ENCODE measurements around the gene PRDM10.

The PRDM10 gene

GRCh38 chr11:130042093-130042591, 39.5 kb upstream of the PRDM10 start:
- TF ChIP-seq, protein P1, sequence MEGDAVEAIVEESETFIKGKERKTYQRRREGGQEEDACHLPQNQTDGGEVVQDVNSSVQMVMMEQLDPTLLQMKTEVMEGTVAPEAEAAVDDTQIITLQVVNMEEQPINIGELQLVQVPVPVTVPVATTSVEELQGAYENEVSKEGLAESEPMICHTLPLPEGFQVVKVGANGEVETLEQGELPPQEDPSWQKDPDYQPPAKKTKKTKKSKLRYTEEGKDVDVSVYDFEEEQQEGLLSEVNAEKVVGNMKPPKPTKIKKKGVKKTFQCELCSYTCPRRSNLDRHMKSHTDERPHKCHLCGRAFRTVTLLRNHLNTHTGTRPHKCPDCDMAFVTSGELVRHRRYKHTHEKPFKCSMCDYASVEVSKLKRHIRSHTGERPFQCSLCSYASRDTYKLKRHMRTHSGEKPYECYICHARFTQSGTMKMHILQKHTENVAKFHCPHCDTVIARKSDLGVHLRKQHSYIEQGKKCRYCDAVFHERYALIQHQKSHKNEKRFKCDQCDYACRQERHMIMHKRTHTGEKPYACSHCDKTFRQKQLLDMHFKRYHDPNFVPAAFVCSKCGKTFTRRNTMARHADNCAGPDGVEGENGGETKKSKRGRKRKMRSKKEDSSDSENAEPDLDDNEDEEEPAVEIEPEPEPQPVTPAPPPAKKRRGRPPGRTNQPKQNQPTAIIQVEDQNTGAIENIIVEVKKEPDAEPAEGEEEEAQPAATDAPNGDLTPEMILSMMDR (IDR thresholded peaks at IDR 0.05; ENCODE audit: low read length, missing control alignments), result no peak
- H3K4me3 ChIP-seq (replicated peaks; ENCODE audit: low read depth, low read length), result no peak overlapping the region
- DNase-seq (ENCODE audit: low read depth), result peak; percentile 97

- no peak for DNase-seq (ENCODE audit: low read depth)
- TF ChIP-seq, protein P1 (IDR thresholded peaks at IDR 0.05; ENCODE audit: low read length, missing control alignments), result no peak
- H3K4me3 ChIP-seq (replicated peaks; ENCODE audit: low read depth, low read length), result no peak overlapping the region
Measured at GRCh38 chr11:130040281-130040940, 37.8 kb upstream of the PRDM10 start.

GRCh38 chr11:130037881-130038585, 35.4 kb upstream of the PRDM10 start:
- DNase-seq (ENCODE audit: low read depth), result peak; percentile 59
- TF ChIP-seq, protein P1 (IDR thresholded peaks at IDR 0.05; ENCODE audit: low read length, missing control alignments), result no peak
- peak overlapping the region; percentile 5 for H3K4me3 ChIP-seq (replicated peaks; ENCODE audit: low read depth, low read length)

GRCh38 chr11:130037058-130037457, 34.4 kb upstream of the PRDM10 start:
- peak; percentile 91 for DNase-seq (ENCODE audit: low read depth)
- H3K4me3 ChIP-seq (replicated peaks; ENCODE audit: low read depth, low read length), result no peak overlapping the region
- TF ChIP-seq, protein P1 (IDR thresholded peaks at IDR 0.05; ENCODE audit: low read length, missing control alignments), result no peak

DNA sequence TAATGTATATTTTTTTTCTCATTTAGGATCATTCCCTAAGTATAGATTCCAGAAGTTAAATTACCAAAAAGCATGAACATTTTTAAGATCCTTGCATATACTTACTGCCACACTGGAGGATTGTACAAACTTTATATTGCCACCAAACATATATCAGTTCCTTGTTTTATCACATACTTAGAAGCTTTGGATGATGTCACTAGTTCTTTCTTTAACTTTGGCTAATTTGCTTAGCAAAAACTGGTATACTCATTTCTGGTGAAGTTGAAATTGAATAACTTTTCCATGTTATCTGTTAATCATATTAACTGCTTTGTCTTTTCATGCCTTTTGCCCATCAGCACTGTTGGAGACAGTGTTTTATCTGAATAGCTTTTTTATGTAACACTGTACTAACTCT, 31.6 kb upstream of the PRDM10 start:
- TF ChIP-seq, protein P1 (IDR thresholded peaks at IDR 0.05; ENCODE audit: low read length, missing control alignments), result no peak
- H3K4me3 ChIP-seq (replicated peaks; ENCODE audit: low read depth, low read length), result no peak overlapping the region
- DNase-seq (ENCODE audit: low read depth), result no peak

DNA sequence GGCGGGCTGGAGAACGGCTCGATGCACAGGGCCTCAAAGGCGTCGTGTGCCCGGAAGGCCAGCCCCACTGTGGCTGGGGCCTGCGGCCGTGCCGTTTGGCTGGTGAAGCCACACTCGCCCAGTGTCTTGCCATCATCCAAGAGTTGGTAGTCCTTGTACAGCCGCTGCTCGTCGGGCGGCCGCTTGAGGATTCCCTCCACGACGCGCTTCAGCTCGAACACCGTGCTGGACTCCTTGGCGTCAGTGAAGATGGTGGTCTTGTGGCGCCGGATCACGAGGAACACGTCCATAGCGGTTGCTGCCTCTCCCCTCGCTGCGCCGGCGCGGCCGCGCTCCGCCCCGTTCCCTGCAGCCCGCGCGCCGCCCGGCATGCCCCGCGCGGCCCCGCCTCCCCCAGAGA, 30.3 kb upstream of the PRDM10 start:
- TF ChIP-seq, protein P1 (IDR thresholded peaks at IDR 0.05; ENCODE audit: low read length, missing control alignments), result no peak
- no peak for DNase-seq (ENCODE audit: low read depth)
- H3K4me3 ChIP-seq (replicated peaks; ENCODE audit: low read depth, low read length), result no peak overlapping the region

Data from fibroblast of pulmonary artery (primary cell).